HG03575 (cell line): ENCODE data around the gene CTTNBP2.

ENCODE experiments used
- ATAC-seq: cut with Tn5 transposase; IDR thresholded peaks from one replicate; pipeline ENCODE4 v1.9.1; 2021; ENCODE audit not compliant: unreplicated experiment, insufficient number of reproducible peaks, low FRiP score; ENCODE audit errors: extremely low read depth

Gene CTTNBP2

GRCh38 chr7:117873310-117874190 lies at the start of gene CTTNBP2:
CTTNBP2 (minus strand) TSS chr7:117873441; CDS start chr7:117873415, 26 bp downstream.
- ATAC-seq = no peak

- ATAC-seq = no peak
Measured at GRCh38 chr7:117916309-117916708, 43.1 kb upstream of the CTTNBP2 start.

- no peak for ATAC-seq
Measured at GRCh38 chr7:117912421-117912820, 39.2 kb upstream of the CTTNBP2 start.

GRCh38 chr7:117908031-117908795 lies 35.0 kb upstream of the CTTNBP2 start:
- ATAC-seq = no peak

DNA sequence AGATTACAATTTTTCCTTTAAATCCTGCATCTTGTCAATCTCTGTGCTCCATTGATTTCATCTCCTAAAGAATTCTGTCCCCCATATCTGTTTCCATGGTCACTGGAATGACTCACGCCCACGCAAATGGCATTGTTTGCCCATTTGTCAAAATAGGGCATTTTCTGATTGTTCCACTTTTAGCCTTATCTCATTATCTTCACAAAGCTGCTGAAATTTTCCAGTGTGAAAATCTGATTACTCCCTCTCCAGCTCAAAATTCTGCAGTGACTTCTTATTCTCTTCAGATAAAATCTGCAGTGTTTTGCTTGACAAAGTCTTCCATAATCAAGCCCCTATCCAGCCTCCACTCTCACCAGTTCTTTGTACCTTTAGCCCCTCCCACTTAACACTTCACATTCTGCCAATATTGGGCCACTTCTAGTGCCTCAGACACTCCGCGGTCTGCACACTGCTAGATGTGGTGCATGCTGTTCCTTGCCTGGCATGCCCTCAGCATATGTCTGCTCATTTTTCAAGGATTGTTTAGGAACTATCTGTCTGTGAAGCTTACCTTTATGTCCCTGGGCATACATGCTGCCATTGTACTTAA lies 33.9 kb upstream of the CTTNBP2 start:
- ATAC-seq = no peak

- ATAC-seq = no peak
Measured at GRCh38 chr7:117902314-117902889, 29.2 kb upstream of the CTTNBP2 start.

DNA sequence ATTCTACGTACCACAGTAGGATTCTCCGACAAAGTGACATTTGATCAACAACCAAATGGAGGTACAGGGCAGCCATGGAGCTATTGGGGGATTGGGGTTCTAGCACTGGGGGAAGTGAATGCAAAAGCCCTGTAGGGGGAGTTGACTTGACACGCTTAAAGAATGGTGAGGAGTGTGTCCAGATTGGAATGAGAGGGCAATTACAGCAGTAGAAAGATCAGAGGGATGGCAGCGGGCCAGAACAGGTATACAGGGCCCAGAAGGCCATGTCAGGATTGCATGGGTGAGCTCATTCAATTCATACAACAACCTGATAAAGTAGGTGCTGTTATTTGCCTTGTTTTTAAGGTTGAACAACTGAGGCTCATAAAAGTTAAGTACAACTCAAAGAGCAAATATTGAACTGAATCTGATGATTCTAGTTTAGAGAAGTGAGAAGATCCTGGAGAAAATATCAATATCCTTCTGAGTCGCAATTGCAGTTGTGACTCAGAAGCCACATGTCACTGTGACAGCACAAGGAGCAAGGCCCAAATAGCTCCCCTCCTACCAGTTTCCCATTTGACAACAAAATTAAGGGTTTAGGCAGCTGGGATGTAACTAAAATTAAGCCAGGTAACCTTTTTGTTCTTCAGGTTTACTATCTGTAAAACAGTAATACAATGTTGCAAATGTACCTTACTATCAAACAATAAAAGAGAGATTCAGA lies 28.0 kb upstream of the CTTNBP2 start:
- no peak for ATAC-seq

- ATAC-seq = no peak
Measured at GRCh38 chr7:117896339-117896738, 23.1 kb upstream of the CTTNBP2 start.

DNA sequence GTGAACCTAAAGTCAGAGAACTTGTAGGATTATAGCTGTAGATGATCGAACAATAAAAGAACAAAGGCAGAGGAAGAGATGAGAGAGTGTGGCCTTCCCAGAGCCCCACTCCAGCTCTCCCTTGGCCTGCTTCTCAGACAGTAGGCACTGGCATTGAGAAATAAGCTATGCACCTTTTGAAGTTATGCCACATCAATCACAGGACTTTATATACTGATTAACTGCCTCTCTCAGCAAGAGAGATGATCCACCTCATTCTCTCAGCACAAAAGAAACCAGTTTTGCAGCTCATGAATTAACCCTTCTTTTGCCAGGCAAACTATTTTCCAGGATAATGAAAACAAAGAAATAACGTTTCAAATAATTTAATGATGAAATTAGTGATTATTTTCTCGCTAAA lies 22.0 kb upstream of the CTTNBP2 start:
- ATAC-seq = no peak

DNA sequence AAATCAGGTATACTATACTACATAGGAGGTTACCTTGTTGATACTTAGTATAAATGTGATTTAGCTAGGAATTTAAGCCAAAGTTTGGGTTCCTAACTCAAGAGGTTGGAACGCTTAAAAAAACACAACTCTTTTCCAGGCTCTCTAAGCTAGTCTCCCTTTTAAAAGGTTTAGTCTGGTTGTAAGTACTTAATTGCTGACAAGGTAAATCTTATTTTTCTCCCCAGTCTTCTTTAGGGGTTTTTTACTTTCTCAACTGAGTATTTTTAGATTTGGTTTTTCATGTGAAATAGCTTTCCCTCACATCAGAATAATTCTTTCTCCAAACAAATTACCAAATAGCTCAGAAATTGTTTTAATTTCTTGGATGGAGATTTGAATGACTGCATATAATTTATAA lies 20.8 kb upstream of the CTTNBP2 start:
- no peak for ATAC-seq

- no peak for ATAC-seq
Measured at GRCh38 chr7:117892821-117893220, 19.6 kb upstream of the CTTNBP2 start.

- ATAC-seq = no peak
Measured at GRCh38 chr7:117889611-117890010, 16.4 kb upstream of the CTTNBP2 start.

DNA sequence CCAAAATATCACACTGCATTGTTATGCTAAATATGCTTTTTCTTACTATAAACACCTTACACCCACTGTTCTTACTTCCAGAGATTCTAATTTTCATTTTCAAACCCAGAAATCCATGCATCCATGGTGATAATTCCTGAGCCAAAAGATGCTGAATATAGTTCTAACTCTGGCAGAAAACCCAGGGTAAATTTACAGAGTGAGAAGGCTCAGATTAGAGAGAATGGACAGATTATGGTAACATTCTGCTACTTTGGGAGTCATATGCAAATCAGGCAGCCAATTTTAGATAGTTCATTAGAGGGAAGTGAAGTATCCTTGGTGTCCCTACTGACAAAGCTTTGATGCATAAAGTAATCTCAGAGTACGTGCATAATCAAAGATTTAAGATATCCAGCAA lies 15.4 kb upstream of the CTTNBP2 start:
- ATAC-seq = no peak

DNA sequence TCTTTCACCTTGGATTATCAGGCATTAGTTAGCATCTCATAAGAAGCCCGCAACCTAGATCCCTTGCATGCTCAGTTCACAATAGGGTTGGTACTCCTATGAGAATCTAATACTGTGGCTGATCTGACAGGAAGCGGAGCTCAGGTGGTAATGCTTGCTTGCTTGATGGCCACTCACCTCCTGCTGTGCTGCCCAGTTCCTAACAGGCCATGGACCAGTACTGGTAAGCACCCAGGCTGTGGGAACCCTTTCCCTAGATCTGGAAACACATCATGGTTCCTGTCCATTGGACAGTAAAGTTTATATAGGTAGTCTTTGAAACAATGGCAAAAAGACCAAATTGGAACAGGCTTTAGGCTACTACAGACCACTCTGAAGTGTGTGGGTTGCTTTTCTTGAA lies 9.4 kb upstream of the CTTNBP2 start:
- ATAC-seq = no peak

DNA sequence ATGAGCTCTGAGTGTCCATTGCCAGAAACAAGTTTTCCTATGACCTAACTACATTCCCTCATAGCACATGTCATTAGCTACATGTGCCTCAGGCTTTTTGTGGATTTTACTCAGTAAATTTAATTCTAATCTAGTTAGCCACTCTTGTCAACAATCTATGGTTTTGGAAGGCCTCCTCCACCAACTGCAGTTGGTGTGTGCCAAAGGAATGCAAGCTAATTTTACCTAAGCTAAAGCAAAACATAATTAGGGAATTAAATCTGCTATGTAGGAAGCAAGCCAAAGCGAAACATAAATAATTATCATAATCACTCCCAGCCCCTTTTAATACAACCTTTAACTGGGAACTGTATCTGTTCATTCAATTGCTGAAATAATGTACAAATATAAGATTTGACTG lies 3.5 kb upstream of the CTTNBP2 start:
- no peak for ATAC-seq

GRCh38 chr7:117875566-117875965 lies 2.3 kb upstream of the CTTNBP2 start:
- no peak for ATAC-seq

DNA sequence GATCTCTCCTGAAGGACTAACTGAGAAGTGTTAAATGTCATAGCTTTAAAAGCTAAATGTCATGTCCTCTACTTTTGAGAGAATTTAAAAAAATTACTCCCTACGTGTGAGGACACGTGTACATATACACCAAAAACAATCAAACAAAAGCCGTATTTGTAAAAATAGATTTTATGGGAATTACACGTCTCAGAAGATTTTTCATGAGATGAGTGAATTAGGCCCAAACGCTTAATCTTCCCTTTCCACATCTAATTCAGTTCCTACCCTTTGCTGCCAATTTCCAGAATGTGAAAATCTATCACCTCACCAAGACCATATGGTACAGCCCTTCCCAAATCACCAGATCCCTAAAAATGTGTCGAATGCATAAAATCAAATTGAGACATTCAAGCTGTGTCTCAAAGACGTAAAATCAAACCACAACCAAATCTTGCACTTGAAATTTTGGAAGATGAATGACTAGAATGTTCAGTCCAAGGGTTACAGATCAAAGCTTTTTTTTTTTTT lies 1.0 kb upstream of the CTTNBP2 start:
- ATAC-seq = no peak

DNA sequence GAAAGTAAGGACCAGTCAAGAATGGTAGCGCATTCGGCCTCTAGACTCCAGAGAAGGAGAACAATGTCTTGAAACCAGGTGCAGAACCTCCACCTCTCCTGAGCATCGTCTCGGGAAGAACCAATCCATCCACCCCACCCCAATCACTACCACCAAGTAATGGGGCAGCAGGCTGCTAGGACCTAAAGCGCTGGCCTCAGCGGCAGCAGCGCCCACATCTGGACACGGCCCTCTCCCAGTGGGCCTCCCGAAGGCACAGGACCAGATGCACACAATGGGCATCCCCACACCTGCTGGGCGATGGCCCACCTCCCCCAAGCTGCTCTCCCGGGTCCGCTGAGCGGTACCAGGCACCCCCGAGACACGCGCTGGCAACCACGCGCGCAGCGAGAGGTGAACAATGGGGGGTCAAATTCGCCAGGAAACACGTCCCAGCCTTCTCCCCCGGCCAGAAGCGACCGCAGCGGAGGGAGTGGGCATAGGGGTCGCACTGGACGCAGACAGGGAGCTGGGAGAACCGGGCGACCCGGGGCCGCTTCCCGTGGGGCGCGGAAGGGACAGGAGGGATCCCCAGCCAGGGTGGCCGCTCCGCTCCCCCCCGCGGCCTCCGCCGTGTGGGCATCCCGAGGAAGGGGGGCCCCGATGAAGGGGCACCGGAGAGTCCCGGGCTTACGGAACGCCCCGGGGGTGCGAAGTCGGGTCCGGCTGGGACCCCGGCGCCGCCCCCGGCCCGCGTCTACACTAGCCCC lies 506 bp downstream of the CTTNBP2 start:
- no peak for ATAC-seq
